GM18858 (cell line): ENCODE data around the gene SLC7A1.

Source experiments
- ATAC-seq: cut with Tn5 transposase; IDR thresholded peaks from one replicate; pipeline ENCODE4 v1.9.1; 2021; ENCODE audit not compliant: unreplicated experiment

Gene SLC7A1

DNA sequence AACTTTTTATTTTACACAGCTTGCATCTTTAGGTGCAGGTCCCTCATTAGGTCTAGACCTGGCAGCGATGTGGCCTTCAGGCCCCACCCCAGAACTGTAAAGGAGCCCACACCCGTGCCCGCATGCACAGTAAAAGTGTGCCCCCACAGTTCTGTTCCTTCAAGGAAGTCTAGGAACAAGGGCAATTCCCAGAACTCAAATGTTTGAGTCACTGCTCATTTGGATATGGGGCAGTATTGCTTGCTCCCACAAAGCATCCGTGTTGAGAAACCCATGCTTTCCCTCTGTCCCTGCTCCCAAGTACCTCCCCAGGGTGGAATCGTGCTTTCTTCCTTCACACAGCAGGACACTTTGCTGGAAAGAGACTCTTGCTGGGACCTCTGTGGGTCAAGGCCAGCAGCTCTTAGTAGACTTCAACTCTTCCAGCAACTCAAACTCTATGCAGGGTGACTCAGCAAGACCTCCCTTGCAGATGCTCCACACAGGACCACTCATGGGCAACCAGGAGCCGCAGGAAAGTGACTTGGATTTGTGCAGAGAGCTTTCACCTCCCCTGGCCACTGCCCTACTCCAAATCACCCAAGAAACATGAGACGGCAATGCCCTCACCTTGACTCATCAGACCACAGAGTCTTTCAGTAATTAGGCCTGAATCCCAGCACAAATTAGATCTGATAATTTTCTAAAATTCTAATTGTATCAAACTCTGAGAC is 12.3 kb downstream of the SLC7A1 start:
- no peak for ATAC-seq

DNA sequence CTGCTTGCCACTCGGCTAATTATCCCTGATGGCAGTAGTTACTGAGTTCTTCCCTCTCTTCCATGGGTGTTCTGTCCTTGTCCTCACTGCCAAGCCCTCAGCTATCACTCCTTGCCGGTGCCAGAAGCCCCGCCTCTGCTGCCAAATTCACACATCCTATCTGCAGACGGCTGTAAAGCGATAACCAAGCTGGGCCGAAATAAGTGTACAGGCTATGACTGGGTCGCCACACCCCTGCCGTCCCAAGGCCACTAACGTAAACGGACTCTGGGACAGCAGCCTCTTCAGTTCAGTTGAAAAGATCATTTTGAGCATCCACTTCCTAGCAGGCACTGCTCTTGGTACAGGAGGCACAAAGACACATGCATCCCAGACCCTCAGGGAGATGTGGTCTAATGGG is 13.3 kb downstream of the SLC7A1 start:
- ATAC-seq = no peak

DNA sequence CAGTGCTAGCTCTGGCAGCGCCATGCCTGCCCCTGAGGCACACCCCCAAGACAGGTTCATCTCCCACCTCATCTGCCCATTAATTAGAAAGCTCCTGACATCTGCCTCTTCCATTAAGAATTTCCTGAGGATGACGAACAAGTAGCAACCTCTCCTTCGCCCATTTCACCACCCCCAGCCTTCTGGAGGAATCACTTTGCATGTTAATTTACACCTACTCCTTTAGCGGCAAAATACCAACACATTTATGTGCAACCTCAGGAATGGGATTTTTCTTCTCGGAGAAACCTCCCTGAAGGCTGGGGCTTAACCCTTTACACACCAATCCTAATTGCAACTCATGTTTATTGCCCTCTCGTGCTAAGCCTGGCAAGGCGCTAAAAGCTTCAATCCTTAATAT is 13.8 kb downstream of the SLC7A1 start:
- no peak for ATAC-seq

DNA sequence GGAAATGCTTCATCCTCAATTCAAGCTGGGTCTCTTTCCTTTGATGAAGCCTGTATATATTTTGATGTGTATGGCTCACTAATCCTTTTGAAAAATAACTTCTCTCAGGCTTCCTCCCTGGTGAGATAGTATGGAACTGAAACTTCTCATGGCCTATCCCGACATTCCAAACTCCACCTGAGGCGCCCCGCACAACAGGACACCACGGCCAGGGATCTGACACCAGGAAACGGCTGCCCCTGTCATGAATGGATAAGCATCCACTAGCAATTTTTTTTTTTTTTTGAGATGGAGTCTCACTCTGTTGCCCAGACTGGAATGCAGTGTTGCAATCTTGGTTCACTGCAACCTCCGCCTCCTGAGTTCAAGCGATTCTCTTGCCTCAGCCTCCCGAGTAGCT is 16.4 kb downstream of the SLC7A1 start:
- ATAC-seq = no peak

DNA sequence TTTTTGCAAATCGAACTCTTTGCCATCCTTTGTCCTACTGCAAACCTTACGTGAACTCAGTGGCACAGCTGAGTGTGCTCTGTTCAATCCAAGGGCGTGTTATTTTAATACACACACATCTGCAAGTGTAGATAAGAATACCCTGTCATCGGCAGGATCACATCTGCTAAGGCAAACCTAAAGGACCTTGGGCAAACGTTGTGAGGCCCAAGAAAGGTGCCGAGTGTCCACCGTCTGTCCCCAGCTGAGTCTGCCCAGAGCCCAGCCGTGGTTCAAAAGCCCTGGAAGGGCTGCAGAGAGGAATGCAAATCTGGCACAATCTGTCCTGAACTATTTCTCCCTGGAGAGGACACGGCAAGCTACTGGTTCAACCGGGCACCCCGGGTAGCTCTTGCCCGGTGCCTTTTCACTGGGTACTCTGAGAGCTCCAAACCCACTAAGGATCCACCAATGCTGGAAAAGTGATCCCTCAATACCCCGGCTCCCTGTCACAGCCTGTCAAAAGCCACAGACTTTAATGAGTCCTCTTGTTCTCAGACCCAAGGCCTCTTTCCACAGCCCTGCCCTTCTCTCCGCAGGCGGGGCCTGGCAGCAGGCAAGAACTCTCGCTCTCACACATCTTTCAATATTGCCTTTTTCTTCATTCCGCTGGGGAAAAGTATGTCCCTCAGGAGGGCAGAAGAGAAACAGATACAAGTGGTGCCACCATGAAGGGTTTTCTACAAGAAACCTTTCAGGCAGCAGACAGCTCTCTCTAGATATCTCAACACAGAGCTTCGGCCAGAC is 17.0 kb downstream of the SLC7A1 start:
- no peak for ATAC-seq

DNA sequence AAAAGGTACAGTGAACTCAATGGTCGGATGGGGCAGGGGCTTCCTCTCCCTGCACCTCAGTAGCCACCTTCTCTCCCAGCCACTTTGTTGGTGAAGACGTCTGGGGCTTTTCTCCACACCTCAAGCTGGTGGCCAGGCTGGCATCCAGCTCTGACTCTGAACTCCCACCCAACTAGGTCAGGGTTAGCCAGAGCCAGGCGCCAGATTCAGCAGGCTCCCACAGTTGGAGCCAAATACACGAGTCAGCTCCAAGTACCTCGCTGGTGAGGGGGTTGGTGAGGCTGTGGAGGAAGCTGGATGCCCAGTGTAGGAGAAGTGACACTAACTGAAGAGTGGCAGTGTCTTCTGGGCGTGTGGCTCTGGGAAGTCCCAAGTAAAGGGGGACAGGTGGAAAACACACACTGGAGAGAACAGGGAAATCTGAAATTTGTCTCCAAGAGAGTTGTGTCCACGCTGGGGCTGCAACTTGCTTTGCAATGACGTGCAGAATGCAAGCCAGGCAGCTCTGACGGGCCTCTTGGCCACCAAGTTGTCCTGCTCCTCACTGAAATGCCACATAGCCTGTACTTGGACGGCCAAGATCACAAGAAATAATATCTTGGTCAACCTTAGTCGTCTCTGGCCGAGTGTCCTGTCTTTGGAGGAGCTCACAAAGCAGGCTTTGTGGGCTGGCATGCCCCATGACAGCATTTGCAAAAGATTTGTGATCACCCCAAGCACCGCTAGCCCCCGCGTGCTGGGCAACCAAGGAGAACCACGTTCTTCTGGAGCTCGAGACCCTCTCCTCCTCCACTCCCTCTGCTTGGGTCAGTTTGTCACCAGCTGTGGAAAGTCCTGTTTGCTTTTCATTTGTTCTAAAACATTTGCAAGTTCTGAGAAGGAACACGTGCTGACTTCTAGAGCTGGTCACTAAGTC is 18.1 kb downstream of the SLC7A1 start:
- no peak for ATAC-seq

DNA sequence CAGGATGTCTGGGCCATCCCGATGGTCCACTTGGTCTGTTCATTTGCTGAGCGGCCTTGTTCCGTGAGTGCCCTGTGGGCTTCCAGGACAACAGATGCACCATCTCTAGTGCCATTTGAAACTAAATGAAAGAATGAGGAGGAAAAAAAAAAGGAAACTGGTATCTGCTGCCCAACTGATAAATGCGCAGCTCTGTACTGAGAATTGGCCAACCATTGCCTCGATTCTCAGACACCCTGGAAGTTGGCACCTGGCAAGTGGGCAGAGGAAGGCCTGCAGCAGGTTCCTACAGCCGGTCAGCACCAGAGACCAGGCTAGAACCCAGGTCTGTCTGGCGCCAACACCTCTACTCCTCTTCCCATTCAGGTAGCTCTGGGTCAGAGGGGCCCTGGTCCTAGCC is 18.9 kb downstream of the SLC7A1 start:
- no peak for ATAC-seq

DNA sequence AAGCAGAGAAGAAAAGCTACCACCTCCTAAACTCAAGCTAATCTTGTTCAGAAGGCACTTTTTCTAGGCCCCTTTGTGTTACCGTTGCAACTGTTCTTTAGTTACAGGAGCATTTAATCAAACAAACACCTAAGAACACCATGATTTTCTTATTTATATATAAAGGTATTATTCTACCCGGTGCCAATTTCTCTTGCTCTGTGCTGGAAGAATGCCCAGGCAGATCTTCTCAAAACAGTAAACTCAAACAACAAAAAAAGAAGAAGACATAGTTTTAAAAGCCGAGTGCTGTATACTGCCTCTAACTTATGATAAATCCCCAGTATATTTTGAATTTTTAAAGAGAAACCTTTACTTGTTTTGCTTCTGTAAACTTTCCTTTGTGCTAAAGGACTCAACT is 20.4 kb downstream of the SLC7A1 start:
- ATAC-seq = no peak

DNA sequence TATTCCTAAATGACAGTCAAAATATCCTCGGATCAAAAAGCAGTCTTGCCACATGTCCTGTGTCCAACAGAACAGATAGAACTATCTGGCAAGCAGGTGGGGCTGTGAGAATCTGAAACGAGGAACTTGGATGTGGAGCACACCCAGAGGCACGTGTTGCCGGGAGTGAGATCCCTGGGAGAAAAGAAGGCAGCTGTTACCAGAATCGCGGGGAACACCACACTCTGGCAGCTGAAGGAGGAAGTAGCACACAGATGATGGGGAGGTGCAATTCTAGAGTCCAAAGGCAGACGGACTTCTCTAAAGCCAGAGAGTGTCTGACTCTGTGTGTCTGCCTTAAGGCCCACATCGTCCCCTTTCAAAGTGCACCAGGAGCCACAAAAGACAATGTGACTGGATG is 22.3 kb downstream of the SLC7A1 start:
- ATAC-seq = no peak

DNA sequence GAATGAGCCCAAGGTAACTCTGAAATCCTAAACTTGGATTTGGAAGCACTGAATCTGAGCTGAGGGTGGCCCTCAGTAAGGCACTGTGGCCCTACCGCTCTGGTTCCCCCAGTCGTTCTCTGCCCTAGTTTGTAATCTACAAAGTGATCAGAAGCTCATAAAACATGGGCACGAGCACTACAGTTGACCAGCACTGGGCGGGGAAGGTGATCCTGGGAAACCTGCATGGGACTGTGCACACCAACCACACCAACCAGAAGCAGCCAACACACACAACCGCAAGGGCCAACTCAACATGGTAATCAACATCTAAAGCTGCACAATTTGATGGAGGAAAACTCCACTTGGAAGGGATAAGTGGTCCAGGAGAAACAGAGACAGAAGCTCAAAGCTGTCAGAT is 22.9 kb downstream of the SLC7A1 start:
- ATAC-seq = no peak

DNA sequence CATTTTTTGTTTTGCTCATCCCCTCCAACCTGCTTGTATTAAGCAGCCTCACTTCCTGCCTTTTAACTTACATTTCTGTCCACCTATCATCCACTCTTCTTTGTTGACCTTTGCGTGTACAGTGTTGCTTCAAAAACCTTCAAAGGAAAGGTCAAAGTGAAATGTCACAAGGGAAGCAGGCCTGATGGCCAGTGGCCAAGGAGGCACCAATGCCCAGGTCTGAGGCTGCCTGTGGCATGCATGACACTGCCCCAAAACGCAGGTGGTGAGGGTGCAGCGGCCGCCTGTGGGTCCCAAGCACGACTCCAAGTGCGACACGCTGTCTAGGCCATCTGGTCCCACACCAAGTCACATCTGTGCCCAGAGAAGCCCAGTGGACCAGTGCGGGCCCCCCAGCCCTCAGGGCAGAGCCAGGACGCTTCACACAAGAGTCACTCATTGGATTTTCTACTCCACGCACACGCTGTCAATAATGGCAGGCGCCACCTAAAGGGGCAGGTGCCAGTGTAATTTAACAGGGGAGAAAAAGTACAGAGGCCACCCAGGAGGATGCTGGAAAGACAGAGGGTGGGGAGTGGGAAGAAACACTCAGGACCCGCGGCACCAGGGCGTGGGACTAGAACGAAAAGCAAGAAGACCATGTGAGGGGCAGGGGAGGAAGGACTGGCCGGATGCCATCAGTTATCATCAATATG is 23.5 kb downstream of the SLC7A1 start:
- ATAC-seq = no peak

DNA sequence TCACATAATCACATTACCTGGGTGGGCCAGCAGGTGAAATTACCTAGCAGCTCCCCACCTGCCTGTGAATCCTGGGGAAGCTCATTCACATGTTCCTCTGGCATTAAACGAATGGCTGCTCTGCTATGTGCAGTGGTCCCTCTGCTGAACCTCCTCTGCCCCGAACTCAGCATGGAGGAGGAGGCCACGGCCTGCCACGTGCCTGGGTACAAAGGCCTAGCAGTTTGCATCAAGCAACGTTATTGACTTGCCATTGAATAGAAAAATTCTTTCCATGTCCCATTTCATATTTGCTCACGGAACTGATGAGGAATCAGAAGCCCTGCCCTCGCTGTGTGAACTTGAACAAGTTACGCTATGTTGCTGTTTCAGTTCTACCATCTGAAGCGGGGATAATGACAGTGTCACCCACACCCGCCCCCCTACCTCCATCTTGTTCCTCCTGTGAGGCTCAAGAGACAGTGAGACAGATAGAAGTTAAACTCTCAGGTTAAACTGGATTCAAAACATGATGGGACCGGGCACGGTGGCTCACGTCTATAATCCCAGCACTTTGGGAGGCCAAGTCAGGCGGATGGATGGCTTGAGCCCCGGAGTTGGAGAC is 25.3 kb downstream of the SLC7A1 start:
- ATAC-seq = no peak

DNA sequence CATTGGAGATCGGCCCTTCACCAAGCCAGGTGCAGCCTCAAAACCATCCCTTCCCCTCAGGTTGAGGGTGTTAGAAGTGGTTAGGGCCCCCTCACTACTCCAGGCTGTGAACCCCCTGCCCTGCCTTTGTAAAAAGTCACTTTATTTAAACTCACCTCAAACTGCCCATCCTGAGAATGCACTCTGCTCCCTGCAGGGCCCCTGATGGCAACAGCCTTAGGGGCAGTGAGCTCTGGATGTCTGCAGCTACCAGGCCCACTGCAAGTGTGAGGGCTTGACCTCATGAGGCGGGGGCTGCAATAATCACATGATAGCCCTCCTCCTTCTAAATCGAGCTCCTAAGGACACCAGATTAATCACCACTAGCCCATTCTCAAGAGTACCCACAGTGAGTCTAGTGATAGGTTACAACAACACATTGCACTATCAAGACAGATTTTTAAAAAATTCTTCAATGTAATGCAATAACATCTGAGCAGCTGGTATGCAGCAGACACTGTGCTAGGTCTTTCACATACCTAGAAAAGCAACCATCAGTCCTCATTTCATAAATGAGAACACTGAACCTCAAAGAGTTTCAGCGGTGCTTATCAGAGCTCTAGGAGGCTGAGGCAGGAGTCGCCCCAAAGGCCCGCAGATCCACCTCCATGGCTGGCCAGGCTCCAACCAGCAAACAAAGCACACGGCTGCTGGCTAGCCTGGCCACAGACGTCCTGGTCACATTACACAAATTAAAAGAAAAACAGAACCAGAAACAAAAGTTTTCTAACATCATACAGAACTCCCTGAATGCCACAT is 26.0 kb downstream of the SLC7A1 start:
- ATAC-seq = no peak

DNA sequence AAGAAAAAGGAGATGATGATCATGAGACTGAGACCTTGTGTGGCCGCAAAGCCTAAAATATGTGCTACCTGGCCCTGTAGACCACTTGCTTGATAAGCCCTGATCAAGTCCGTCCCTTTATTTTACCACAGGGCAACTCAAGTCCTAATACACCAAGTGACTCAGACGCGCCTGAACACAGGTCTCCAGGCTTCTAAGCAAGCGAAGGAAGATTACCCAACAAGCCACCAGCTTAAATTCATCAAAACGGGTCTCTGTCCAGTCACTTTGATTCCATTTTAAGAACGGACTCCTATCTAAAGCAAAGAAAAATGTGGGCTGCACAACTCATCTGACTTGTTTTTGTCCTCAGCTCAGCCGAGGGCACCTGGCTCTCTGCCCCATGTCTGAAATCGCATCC is 26.8 kb downstream of the SLC7A1 start:
- ATAC-seq = no peak

DNA sequence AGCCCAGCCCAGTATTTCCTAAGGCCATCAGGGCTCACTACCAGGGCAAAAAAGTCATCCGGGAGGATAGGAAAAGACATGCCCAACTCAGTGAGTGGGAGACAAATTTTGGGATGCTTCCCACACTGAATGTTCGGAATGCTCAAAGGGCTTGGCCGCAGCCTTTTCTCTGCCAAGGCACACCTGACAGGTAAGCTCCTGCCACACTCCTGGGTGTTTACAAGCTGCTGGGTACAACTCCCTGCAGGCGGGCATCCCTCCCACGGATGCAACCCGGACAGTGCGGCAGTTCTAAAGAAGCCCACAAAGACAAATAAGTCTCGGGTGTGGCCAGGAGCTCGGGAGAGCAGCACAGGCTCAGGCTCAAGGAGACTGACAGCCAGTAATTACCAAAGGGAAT is 28.1 kb downstream of the SLC7A1 start:
- ATAC-seq = no peak

DNA sequence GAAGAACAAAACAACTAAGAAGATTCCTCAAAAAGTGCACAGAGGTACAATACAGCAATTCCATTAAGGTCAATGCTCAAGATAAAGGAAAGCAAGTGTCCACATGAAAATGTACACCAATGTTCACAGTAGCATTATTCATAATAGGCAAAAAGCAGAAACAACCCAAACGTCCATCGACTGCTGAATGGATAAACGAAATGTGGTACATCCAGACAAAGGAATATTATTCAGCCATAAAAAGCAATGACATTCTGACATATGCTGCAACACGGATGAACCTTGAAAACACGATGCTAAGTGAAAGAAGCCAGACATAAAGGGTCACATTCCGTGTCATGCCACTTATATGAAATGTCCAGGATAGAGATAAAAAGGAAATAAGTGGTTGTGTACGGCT is 29.3 kb downstream of the SLC7A1 start:
- ATAC-seq = no peak

DNA sequence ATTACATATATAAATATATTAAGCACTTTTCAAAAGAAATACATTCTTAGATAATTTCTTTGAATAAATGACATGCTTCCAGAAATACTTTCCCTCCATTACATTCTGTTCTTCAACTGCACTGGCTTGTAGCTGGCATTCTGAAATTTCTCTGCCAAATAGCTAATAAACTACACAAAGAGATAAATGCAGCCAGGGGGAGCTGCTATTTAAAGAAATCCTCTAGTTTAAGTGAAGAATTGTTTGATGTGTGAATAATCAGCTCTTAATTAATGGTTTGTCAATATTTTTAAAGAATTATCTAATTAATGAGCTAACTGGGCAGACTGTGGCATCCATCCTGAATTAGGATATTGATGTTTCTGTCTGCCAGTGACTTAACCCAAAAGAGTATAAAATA is 30.7 kb downstream of the SLC7A1 start:
- ATAC-seq = no peak

DNA sequence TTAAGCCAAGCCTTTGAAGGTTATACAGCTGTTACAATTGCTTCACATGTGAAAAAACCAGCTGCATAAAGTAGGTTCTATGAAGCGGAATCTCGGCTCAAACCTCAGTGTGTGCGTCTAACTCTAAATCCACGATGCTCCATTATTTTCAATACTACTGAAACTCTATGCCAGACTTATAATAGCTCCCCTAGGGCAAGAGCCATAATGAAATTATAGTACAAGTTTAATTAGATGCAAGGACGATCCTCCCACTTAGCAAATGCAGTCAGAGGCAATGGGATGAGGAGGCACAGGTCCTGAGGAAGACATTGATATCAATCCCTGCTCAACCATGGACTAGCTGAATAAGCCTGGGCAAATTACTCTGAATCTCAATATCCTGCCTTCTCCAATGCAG is 31.1 kb downstream of the SLC7A1 start:
- ATAC-seq = no peak

DNA sequence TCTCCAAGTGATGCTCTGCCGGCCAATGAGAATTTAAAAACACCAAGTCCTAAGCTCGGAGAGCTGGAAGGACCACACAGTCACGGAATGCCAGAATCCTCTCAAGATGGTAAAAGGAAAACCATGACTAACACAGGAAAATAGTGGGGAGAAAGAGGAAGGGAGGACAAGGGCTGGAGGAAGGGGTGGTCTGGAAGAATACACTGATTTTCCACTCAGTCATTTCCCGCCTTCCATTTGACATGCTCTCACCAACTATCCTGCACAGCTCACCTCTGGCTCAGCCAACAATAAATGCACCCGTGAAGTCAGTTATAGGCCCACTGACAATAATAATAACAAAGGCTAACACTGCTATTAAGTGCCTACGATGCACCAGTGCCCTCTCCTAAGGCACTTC is 31.5 kb downstream of the SLC7A1 start:
- no peak for ATAC-seq
